HG03354 (cell line): ENCODE results near the gene MUC7.
A peak's percentile ranks its signal among the peaks of the same experiment; 100 is the strongest.
"Not testable (repeated sequence)": the region's sequence is repeated elsewhere in the genome, so short reads cannot be mapped to it uniquely, and the experiment has no call there.

Experiments used
- ATAC-seq: cut with Tn5 transposase; IDR thresholded peaks from one replicate; pipeline ENCODE4 v1.9.1; 2021; ENCODE audit warnings: mild to moderate bottlenecking; ENCODE audit not compliant: unreplicated experiment, poor library complexity, severe bottlenecking

MUC7 gene

GRCh38 chr4:70471897-70472296, at the start of gene MUC7:
Gene MUC7, plus strand, starts transcription at chr4:70472197. Its CDS starts 1,825 bp downstream, at chr4:70474022.
- no peak for ATAC-seq

DNA sequence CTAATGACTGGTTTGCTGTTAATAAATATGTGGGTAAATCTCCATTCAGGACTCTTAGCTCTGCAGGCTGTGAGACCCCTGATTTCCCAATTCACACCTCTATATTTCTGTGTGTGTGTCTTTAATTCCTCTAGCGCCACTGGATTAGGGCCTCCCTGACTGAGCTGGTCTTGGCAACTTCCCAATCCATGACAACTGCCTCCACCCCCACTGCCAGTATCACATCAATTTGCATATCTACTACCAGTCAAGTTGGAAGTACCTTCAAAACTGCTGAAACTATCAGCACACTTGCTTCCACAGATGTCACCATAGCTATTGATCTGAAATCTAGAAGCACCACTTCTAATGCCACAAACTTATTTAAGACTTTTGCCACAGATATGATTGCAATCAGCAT, 46.7 kb upstream of the MUC7 start:
- no peak for ATAC-seq

- no peak for ATAC-seq
Observed at GRCh38 chr4:70426789-70427188, 45.2 kb upstream of the MUC7 start.

DNA sequence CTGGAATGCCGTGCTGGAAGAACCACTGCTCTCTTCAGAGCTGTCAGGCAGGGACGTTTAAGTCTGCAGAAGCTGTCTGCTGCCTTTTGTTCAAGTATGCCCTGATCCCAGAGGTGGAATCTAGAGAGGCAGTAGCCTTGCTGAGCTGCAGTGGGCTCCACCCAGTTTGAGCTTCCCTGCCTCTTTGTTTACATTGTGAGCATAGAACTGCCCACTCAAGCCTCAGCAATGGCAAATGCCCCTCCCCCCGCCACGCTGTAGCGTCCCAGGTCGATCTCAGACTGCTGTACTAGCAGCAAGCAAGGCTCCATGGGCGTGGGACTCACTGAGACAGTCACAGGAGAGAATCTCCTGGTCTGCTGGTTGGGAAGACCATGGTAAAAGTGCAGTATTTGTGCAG, 34.8 kb upstream of the MUC7 start:
- no peak for ATAC-seq

DNA sequence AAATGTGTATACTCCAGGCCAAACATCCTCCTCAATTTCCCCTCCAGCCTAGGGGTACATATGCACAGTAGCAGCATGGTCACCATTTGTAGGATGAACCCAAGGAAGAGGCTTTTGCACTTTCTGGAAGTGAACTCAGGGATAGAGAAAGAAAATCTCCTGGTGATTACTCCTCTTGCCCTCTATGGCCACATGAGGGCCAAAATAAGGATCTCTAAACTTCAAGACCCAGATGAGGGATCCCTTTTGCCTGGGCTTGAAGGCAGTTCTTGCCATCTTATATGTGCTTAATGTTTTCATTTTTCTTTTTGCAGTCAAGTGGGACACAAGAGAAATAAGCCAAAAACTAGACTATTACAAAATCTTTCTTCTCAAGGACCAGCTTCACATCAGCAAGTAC, 29.5 kb upstream of the MUC7 start:
- no peak for ATAC-seq

GRCh38 chr4:70443329-70443728, 28.7 kb upstream of the MUC7 start:
- ATAC-seq: no peak

GRCh38 chr4:70449220-70449619, 22.8 kb upstream of the MUC7 start:
- ATAC-seq: peak; percentile 56

DNA sequence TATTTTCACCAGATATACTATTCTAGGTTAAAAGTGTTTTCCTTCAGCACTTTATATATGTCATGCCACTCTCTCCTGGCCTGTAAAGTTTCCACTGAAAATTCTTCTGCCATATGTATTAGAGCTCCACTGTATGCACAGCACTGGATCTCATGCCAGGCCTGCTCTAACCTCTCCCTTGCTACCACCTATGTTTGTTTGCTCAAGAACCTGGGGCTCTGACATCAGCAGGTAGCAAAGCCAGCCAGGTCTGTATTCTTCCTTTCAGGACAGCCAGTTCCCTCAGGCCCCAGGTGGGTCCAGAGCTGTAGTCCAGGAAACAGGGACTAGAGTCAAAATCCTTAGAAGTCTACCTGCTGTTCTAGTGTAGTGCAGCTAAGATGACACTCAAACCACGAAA, 19.1 kb upstream of the MUC7 start:
- ATAC-seq: no peak

DNA sequence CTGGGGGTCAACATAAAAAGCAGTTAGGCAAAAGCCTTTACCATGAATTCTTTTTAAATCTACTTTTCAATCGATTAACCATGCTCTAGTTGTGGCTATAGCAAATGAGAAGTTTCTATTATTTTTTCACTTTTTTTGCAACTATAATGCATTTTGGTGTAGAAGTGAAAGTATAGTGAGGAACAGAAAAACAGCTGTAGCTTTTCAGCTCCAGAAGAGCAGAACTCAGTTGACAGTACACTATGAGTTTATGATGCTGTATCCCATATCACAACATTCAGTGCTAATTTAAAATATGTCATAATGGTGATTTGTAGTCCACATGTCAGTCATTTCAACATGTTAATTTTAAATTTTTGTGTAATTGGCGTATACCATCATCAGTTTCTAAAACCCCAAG, 8.7 kb upstream of the MUC7 start:
- no peak for ATAC-seq

DNA sequence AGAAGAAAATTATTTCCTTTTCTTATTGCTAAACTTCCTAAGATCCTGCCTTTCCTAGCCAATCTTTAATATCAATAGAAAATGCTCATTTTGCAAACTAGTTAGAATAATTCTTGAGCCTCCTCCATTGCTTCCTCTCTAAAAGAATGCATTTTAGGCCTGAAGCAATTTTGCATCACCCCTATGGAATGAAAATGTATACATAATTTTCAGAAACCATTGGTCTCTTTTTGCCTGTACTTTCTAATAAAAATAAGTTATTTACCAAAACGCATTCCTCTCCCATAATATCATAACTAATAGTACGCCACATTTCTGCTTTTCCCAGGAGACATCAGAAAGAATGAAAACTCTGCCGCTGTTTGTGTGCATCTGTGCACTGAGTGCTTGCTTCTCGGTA, 1.7 kb downstream of the MUC7 start:
- ATAC-seq: no peak

DNA sequence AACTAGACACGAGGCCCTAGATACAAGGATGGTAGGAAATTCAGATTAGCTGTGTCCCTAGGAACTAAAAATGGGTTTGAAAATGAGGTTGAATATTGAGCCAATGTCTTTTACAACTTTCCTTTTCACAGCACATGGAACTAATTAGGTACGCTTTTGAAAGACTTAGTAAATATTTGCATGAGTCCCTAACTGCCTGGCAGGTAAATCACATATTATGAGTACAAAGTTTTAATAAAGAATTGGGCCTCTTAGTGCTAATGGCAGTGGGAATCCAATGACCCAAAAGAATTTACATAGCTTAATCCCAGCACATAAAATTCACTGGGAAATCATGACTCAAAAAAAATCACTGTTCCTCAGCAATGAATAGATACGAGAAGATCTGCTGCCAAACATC, 16.8 kb downstream of the MUC7 start:
- no peak for ATAC-seq

DNA sequence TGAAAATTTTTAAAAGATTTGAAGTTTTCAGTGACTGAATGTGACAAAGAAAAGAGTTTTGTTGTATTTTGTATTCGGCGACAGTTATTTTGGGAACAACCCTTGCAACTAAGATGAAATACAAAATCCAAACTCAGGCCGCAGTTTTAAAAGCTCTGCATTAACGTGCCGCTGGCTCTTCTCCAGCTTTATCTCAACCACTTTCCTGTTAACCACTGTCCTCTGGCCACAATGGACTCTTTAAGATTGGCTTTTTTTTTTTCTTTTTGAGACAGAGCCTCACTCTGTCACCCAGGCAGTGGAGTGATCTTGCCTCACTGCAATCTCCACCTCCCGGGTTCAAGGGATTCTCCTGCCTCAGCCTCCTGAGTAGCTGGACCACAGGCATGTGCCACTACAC, 24.2 kb downstream of the MUC7 start:
- ATAC-seq: no peak

GRCh38 chr4:70501838-70502237, 29.8 kb downstream of the MUC7 start:
- ATAC-seq: not testable (repeated sequence)

DNA sequence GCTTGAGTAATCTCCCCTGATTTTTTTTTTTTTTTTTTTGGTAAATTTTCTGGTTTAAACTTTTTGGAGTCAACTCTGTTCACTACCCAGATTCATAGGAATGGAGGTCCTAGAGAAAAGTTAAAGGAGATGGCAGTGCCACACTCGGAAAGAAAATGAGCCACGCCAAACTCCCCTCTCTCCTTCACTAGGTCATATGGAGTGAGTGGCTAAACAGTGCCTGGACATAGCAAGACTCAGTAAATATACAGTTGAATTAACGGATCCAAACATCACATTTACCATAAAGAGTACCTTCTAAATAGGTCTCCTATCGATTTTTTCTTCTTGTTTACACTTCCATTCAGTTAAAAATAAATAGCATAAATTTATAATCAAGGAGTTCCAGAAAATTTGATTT, 32.7 kb downstream of the MUC7 start:
- no peak for ATAC-seq

GRCh38 chr4:70505151-70505748, 33.3 kb downstream of the MUC7 start:
- peak; percentile 95 for ATAC-seq

- no peak for ATAC-seq
Observed at GRCh38 chr4:70508801-70509200, 36.8 kb downstream of the MUC7 start.

DNA sequence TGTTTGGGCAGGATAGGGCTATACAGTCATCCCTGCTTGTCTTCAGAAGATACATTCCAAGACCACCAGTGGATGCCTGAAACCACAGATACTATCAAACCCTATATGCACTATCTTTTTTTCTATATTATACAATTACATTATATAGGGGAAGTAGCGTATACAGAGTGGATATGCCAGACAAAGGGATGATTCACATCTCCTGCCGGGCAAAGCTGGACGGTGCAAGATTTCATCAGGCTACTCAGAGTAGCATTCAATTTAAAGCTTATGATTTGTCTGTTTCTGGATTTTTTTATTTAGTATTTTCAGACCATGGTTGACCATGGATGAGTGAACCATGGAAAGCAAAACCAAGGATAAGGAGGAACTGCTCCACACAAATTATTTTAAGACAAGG, 39.4 kb downstream of the MUC7 start:
- ATAC-seq: no peak

DNA sequence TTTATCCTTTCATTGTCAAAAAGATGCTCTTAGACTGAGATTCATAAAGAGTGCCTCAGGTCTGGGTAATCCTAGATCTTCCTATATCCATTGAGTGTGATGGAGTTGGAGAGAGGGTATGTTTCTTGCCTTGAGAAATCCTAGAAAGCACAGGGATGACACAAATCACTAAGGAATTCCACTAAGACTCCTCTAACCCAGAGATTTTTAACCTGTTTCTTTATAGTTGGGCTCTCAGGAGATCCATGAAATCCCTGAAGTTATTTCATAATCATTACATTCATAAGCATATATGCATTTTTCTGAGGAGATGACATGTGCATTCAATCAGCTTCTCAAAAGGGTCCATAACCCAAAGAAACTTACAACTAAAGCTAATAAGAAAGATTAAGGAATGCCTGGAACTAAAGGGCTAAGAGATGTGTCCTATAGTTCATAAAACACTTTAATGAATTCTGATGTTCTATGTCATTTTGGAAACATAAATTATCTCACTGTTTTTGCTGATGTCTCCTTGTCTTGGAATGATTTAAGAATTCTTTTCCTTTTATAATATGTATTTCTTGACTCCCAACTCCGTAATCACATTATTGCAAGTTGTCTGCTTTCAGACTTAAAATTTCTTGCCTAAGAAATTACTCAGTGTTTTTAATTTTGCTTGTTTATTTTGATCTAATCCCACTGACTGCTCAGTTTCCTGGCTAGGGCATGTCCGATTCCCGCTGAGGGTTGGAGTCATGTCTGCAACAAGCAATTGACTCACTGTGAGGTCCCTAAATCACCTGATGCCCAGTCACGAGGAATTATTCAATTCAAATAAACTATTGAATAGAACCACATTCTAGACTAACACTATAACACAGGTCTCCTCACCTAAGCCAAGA, 43.6 kb downstream of the MUC7 start:
- ATAC-seq: no peak

DNA sequence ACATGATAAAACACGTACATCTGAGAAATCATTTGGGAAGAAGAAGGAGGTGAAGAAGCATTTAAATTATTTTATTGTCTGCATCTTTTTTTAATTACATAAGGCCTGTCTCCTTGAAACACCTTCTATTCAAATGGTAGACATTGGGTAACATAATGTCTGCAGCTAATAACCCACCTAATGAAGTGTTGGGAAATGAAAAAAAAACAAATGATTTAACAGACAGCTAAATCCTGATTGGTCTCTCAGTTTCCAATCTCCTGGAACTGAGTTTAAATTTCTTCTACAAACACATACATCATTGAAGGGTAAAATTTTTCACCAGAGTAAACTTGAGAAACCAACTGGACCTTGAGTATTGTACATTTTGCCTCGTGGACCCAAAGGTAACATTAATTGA, 46.3 kb downstream of the MUC7 start, which contains the start of gene AMTN:
Gene AMTN (plus strand): TSS at position 301 of the 400 bp plus-strand sequence. CDS start 209 bp downstream, outside the sequence.
- ATAC-seq: no peak

DNA sequence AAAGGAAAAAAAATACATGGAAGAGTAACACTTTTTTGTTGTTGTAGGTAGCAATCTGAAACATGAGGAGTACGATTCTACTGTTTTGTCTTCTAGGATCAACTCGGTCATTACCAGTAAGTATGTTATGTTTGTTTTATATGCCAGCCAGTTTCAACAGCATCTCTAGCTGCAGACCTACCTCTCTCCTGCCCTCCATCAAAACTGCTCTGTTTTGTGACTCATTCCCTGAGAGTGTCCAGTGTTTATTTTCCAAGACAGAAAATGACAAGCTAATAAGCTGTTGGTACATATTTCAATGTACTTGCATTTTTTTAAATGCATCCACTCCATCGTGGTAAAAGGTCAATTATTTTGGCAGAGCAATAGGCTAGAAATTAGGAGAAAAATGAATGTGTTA, 46.7 kb downstream of the MUC7 start:
- ATAC-seq: no peak

- no peak for ATAC-seq
Observed at GRCh38 chr4:70522626-70523025, 50.6 kb downstream of the MUC7 start.
